Tibial nerve (tissue), 4 donors: Measurements from ENCODE around the gene PTPRE.

ENCODE experiments used
- EP300 ChIP-seq, 2 donors: sonication (generic); formaldehyde crosslinking; IDR thresholded peaks; one replicate each; pipeline ENCODE4 v1.6.1; 2017; ENCODE audit warnings: antibody characterized with exemption in 2 of 2, mild to moderate bottlenecking in 1 of 2
- TF ChIP-seq, protein P1 (sequence below), 5 experiments: fragments of 200-600 bp in 3 of 5; fragments of 450-650 bp in 2 of 5; sonication (generic) in 3 of 5; IDR thresholded peaks; one replicate each; pipeline ENCODE4 v1.5.1; 2016 to 2019; ENCODE audit warnings: antibody characterized with exemption in 5 of 5, mild to moderate bottlenecking in 3 of 5, moderate library complexity in 2 of 5

DNA sequence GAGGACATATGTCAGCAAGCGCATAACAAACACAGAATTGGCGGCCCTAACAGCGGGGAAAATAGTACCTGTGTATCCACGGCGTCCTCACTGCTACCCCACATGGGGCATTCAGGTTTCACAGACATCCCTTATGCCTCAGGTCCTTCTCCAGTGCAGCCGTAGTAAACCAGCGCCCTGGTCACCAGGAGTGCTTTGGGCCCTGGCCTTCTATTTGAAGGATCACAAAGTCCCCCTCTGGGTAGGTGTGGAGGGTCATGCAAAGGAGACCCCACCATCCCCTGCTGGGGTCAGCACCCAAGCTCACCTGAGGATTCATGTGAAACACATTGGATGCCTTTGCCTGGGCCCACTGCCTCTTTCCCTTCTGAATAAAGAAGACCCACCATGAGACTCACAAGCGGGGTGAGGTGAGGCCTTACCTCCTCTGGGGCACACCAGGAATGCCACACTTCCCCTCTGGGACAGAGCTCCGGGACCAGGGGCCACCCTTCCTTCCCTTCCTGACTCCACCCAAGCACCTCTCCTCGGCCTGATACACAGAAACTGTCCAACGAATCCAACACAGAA lies 32.9 kb upstream of the PTPRE start:
- TF ChIP-seq, protein P1, sequence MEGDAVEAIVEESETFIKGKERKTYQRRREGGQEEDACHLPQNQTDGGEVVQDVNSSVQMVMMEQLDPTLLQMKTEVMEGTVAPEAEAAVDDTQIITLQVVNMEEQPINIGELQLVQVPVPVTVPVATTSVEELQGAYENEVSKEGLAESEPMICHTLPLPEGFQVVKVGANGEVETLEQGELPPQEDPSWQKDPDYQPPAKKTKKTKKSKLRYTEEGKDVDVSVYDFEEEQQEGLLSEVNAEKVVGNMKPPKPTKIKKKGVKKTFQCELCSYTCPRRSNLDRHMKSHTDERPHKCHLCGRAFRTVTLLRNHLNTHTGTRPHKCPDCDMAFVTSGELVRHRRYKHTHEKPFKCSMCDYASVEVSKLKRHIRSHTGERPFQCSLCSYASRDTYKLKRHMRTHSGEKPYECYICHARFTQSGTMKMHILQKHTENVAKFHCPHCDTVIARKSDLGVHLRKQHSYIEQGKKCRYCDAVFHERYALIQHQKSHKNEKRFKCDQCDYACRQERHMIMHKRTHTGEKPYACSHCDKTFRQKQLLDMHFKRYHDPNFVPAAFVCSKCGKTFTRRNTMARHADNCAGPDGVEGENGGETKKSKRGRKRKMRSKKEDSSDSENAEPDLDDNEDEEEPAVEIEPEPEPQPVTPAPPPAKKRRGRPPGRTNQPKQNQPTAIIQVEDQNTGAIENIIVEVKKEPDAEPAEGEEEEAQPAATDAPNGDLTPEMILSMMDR (IDR thresholded peaks at IDR 0.05) = no peak
- TF ChIP-seq EP300 (IDR thresholded peaks at IDR 0.05) = no peak
